Measurements from ENCODE around the gene KIAA1958. TPM values are rescaled to one million over a fixed set of nuclear protein-coding genes. Genes with fewer than 3 reads are reported as not detected.
A peak's percentile ranks its signal among the peaks of the same experiment; 100 is the strongest.

Gene KIAA1958, protein sequence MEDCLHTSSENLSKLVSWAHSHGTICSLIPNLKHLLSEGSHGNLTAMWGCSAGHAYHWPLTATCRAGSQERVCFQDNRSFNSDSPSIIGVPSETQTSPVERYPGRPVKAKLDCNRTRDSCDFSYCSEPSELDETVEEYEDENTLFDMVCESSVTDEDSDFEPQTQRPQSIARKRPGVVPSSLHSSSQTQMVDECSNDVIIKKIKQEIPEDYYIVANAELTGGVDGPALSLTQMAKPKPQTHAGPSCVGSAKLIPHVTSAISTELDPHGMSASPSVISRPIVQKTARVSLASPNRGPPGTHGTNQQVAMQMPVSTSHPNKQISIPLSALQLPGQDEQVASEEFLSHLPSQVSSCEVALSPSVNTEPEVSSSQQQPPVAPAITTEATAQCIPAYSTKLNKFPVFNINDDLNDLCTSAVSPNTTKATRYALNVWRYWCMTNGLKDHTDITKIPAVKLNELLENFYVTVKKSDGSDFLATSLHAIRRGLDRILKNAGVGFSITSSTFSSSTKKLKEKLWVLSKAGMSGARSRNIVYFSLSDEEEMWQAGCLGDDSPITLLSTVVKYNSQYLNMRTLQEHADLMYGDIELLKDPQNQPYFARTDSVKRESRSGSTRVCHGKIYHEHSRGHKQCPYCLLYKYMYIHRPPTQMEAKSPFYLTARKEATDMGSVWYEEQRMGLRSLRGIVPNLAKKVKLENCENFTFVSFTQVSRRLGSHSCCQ
- total RNA-seq (2013; cell fraction: nucleolus; rRNA removed), result 21.2 and 21.8 TPM in 2 replicates
- total RNA-seq (2014; rRNA removed) (3.5 TPM in 2 replicates), total RNA-seq (2014; rRNA removed; fragmentation: Illumina TruSeq; extraction: Trizol) (4.7 and 4.9 TPM in 2 replicates), total RNA-seq (2021) (7.3 and 8.7 TPM in 2 replicates), polyA plus RNA-seq (2011; rRNA removed) (3.8 and 4.4 TPM in 2 replicates), polyA plus RNA-seq (2014; fragmentation: Illumina TruSeq; extraction: Trizol) (5.6 and 6.5 TPM in 2 replicates), polyA plus RNA-seq (2014; fragmentation: Nextera tagmentation; extraction: Ambion mirVana) (under 1 TPM; 0.53 to 0.80 TPM), polyA plus RNA-seq (2014; rRNA removed) (2.4 and 2.5 TPM in 2 replicates), polyA plus RNA-seq (2016; fragmentation: Nextera tagmentation; extraction: Ambion mirVana) (1 to 10 TPM; 2.8 to 4.6 TPM), polyA minus RNA-seq (2011; rRNA and poly(A)+ RNA removed) (24.6 and 36.5 TPM in 2 replicates), Bru-seq, nascent RNA (percentile 65 among the genes with signal in this experiment), BruChase-seq, experiment 1, labeled RNA remaining after a 6-hour chase (percentile 66 among the genes with signal in this experiment), BruChase-seq, experiment 2, labeled RNA remaining after a 2-hour chase (percentile 66 among the genes with signal in this experiment)
- 2.4 TPM for polyA plus RNA-seq (2011; ENCODE audit: low read depth)
- polyA plus RNA-seq (2011; cell fraction: cytosol; rRNA removed), result 4.3 and 5.9 TPM in 2 replicates
- 6.0 and 7.4 TPM in 2 replicates for polyA plus RNA-seq (2011; cell fraction: nucleus; rRNA removed)
- 3.1 and 3.5 TPM in 2 replicates for polyA plus RNA-seq (2012)
- polyA minus RNA-seq (2011; cell fraction: cytosol; rRNA and poly(A)+ RNA removed), result 8.2 and 10.9 TPM in 2 replicates
- polyA minus RNA-seq (2011; cell fraction: nucleus; rRNA and poly(A)+ RNA removed), result 12.3 and 19.9 TPM in 2 replicates
- long read RNA-seq, experiment 1, result 0 reads
- long read RNA-seq, experiment 2, partial matches to known transcripts, result 0 of 3 reads
- long read RNA-seq, experiment 2, other reads (novel, unspliced or antisense), result 3 of 3 reads

DNA sequence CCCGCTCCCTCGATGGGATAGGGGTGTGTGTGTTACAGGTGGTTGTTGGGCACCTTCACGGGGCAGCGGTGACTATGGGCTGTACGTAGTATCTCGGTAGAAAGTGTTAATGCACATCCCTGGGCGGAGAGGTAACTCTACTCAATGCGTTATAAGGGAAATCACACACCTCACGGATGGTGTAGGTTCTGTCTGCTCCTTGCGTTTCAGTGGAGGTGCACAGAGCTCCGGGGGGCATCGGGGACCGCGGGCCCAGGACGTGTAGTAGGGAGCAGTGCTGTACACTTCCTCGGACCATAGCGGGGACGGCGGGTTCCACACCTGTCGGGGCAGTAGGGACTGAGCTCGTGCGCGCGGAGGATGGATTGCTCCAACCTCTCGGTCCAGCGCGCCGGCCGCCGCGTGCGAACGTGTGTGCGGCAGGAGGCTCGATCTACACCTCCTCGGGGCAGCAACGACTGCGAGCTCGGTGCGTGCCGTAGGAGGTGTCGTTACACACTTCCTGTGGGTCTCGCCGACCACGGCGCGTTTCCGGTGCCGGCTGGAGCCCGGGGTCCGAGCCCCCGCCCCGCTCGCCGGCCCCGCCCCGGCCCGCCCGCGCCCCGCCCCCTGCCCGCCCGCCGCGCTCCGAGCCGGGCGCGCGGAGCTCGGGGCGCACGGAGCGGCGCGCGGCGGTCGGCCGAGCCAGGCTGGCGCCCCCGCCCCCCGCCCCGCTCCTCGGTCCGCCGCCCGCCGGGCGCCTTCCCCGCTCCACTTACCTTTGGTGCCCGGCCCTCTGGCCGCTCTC is at the start of gene KIAA1958:
TSS of gene KIAA1958 (plus strand) at position 607 of the 787 bp plus-strand sequence. CDS start 87,254 bp downstream, outside the sequence.
- peak within 1 kb of the TSS; percentile 85 for H3K4me2 ChIP-seq (ENCODE audit: control insufficient read depth, insufficient read depth)
- under 1% methylated on average over 47 of the region's 93 CpGs for WGBS (ENCODE audit: insufficient coverage, insufficient replicate concordance, low lambda C conversion rate, missing lambda C conversion rate)
- no peaks in the 10 kb centered on the region for H3K9me3 ChIP-seq (replicated peaks; ENCODE audit: control insufficient read depth, insufficient read depth, low read length)
- H3K79me2 ChIP-seq (ENCODE audit: control insufficient read depth, insufficient read depth, low read length), result peaks cover 24% of the 10 kb centered on the region
- H3K36me3 ChIP-seq (ENCODE audit: control insufficient read depth in 2 of 2, insufficient read depth in 2 of 2, low read length in 1 of 2), result no peaks in the 10 kb centered on the region
- ChIA-PET RAD21 (ENCODE audit: unreplicated experiment) (interaction anchor here (0.8 to 2.0 kb wide), 5 partner anchors 16 to 231 kb away, joined by 3 to 8 read pairs (median 3); partner anchors contain the start of genes HSDL2 and INIP), CTCF (interaction anchor here (1.0 to 1.2 kb wide), 2 partner anchors 42 to 373 kb away, joined by 3 to 4 read pairs; no protein-coding TSS in a partner anchor), POLR2A (interaction anchor here (0.6 to 1.6 kb wide), 3 partner anchors 13 to 734 kb away, joined by 3 to 7 read pairs (median 5); partner anchors contain the start of gene INIP), SMC1A (ENCODE audit: uncharacterized antibody, unreplicated experiment) (interaction anchor here (1.6 to 1.9 kb wide), 2 partner anchors 10 to 13 kb away, joined by 4 to 7 read pairs; no protein-coding TSS in a partner anchor)
- H3K27me3 ChIP-seq (replicated peaks in 1 of 2; ENCODE audit: control insufficient read depth in 2 of 2, insufficient read depth in 2 of 2, low read length in 1 of 2), result no peaks in the 10 kb centered on the region
- peak within 1 kb of the TSS; percentile 85 for H2AFZ ChIP-seq (ENCODE audit: control insufficient read depth, low read depth, low read length)
- H3K27ac ChIP-seq (ENCODE audit: control insufficient read depth, insufficient read depth), result peak within 1 kb of the TSS; percentile 54
- no peak for FAIRE-seq
- in situ Hi-C loops (cut with MboI), result no loop called here
- H3K9ac ChIP-seq (ENCODE audit: control insufficient read depth, insufficient read depth, low read length), result peak within 1 kb of the TSS; percentile 69
- H3K4me3 ChIP-seq, result peak within 1 kb of the TSS; percentile 70
- intact Hi-C loops (cut with micrococcal nuclease; ENCODE audit: unreplicated experiment), result loop anchor here (5.0 kb wide), 1 partner anchor 61 kb away; no protein-coding TSS in a partner anchor
- H4K20me1 ChIP-seq (ENCODE audit: control insufficient read depth, insufficient read depth), result no peaks in the 10 kb centered on the region
- ATAC-seq, result peak; percentile 92
- TSS peak; percentile 80 for BruUV-seq (replicated peaks)
- no peaks in the 10 kb centered on the region for H3K4me1 ChIP-seq (ENCODE audit: control insufficient read depth, insufficient read depth, low read length)
- peak; percentile 40 for DNase-seq (ENCODE audit: low read depth, low spot score)
- TF ChIP-seq, protein P1, sequence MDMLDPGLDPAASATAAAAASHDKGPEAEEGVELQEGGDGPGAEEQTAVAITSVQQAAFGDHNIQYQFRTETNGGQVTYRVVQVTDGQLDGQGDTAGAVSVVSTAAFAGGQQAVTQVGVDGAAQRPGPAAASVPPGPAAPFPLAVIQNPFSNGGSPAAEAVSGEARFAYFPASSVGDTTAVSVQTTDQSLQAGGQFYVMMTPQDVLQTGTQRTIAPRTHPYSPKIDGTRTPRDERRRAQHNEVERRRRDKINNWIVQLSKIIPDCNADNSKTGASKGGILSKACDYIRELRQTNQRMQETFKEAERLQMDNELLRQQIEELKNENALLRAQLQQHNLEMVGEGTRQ (IDR thresholded peaks at IDR 0.05; ENCODE audit: borderline replicate concordance, low read depth, low read length), result no peak
- TF ChIP-seq MEF2A (IDR thresholded peaks at IDR 0.05; ENCODE audit: insufficient read depth, low read depth, low read length), result no peak
- peak; percentile 70; the same call in 1 of the 2 replicates for TF ChIP-seq RB1 (IDR thresholded peaks at IDR 0.05; ENCODE audit: borderline replicate concordance)
- TF ChIP-seq IRF4 (IDR thresholded peaks at IDR 0.05; ENCODE audit: low read depth, low read length), result no peak
- peak; percentile 74; the same call in 1 of the 2 replicates for TF ChIP-seq TCF3 (IDR thresholded peaks at IDR 0.05; ENCODE audit: borderline replicate concordance, insufficient read depth, low read depth, low read length)
- no peak for TF ChIP-seq BCL11A (IDR thresholded peaks at IDR 0.05; ENCODE audit: low read depth, low read length)
- no peak for TF ChIP-seq ASH2L (IDR thresholded peaks at IDR 0.05; ENCODE audit: borderline replicate concordance, low read depth)
- TF ChIP-seq HDAC2 (IDR thresholded peaks at IDR 0.05), result no peak
- TF ChIP-seq EP300 (IDR thresholded peaks at IDR 0.05; ENCODE audit: borderline replicate concordance in 1 of 2, control insufficient read depth in 1 of 2, low read depth in 2 of 2, low read length in 2 of 2), result no peak
- TF ChIP-seq FOS (IDR thresholded peaks at IDR 0.05; ENCODE audit: borderline replicate concordance, extremely low read depth, insufficient read length), result no peak

Measured in GM12878 (cell line).